ENCODE results near the gene SUFU.

The SUFU gene

GRCh38 chr10:102620138-102620590 lies 116.4 kb downstream of the SUFU start:
- no peak for DNase-seq (ENCODE audit: low read depth in 2 of 2)

- no peak for DNase-seq (ENCODE audit: low read depth in 2 of 2)
Measured at GRCh38 chr10:102620591-102621442, 117.0 kb downstream of the SUFU start.

GRCh38 chr10:102621443-102622325 lies 117.9 kb downstream of the SUFU start:
- DNase-seq (ENCODE audit: low read depth in 2 of 2): no peak

GRCh38 chr10:102624094-102624493 lies 120.3 kb downstream of the SUFU start:
- no peak for DNase-seq (ENCODE audit: low read depth in 2 of 2)

GRCh38 chr10:102624751-102625645 lies 121.2 kb downstream of the SUFU start:
- no peak for DNase-seq (ENCODE audit: low read depth in 2 of 2)

GRCh38 chr10:102626026-102626685 lies 122.4 kb downstream of the SUFU start:
- no peak for DNase-seq (ENCODE audit: low read depth in 2 of 2)

GRCh38 chr10:102627291-102627735 lies 123.5 kb downstream of the SUFU start:
- DNase-seq (ENCODE audit: low read depth in 2 of 2): no peak

- DNase-seq (ENCODE audit: low read depth in 2 of 2): no peak
Measured at GRCh38 chr10:102627736-102628293, 124.0 kb downstream of the SUFU start.

- no peak for DNase-seq (ENCODE audit: low read depth in 2 of 2)
Measured at GRCh38 chr10:102628451-102628911, 124.7 kb downstream of the SUFU start.

- DNase-seq (ENCODE audit: low read depth in 2 of 2): peak; percentile 71 to 73
Measured at GRCh38 chr10:102629661-102630614, 126.2 kb downstream of the SUFU start.

- DNase-seq (ENCODE audit: low read depth in 2 of 2): no peak
Measured at GRCh38 chr10:102630663-102631062, 126.9 kb downstream of the SUFU start.

- DNase-seq (ENCODE audit: low read depth in 2 of 2): no peak
Measured at GRCh38 chr10:102631525-102632393, 128.0 kb downstream of the SUFU start.

- DNase-seq (ENCODE audit: low read depth in 2 of 2): no peak
Measured at GRCh38 chr10:102632394-102633111, 128.8 kb downstream of the SUFU start.

- no peak for DNase-seq (ENCODE audit: low read depth in 2 of 2)
Measured at GRCh38 chr10:102633287-102633686, 129.5 kb downstream of the SUFU start.

GRCh38 chr10:102633848-102634247 lies 130.1 kb downstream of the SUFU start:
- no peak for DNase-seq (ENCODE audit: low read depth in 2 of 2)

GRCh38 chr10:102634686-102635085 lies 130.9 kb downstream of the SUFU start:
- no peak for DNase-seq (ENCODE audit: low read depth in 2 of 2)

- no peak for DNase-seq (ENCODE audit: low read depth in 2 of 2)
Measured at GRCh38 chr10:102635377-102635776, 131.6 kb downstream of the SUFU start.

- DNase-seq (ENCODE audit: low read depth in 2 of 2): no peak
Measured at GRCh38 chr10:102639537-102639936, 135.8 kb downstream of the SUFU start.

Measured in fibroblast of skin of left quadriceps (primary cell).